ENCODE data around the gene CETP.

The CETP gene

DNA sequence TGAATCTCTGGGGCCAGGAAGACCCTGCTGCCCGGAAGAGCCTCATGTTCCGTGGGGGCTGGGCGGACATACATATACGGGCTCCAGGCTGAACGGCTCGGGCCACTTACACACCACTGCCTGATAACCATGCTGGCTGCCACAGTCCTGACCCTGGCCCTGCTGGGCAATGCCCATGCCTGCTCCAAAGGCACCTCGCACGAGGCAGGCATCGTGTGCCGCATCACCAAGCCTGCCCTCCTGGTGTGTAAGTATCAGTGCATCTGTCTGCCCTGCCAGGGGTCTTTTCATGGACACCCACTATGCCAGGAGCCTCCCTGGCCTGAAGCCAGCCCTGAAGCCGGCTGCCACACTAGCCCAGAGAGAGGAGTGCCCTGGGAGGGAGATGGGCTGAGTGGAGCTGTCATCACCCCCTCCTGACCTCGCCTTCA, at the start of gene CETP:
CETP (plus strand) TSS at position 100 of the 431 bp plus-strand sequence; CDS start at position 130, 30 bp downstream.
- no peak for DNase-seq (ENCODE audit: low read depth in 2 of 3, low spot score in 2 of 3)

DNA sequence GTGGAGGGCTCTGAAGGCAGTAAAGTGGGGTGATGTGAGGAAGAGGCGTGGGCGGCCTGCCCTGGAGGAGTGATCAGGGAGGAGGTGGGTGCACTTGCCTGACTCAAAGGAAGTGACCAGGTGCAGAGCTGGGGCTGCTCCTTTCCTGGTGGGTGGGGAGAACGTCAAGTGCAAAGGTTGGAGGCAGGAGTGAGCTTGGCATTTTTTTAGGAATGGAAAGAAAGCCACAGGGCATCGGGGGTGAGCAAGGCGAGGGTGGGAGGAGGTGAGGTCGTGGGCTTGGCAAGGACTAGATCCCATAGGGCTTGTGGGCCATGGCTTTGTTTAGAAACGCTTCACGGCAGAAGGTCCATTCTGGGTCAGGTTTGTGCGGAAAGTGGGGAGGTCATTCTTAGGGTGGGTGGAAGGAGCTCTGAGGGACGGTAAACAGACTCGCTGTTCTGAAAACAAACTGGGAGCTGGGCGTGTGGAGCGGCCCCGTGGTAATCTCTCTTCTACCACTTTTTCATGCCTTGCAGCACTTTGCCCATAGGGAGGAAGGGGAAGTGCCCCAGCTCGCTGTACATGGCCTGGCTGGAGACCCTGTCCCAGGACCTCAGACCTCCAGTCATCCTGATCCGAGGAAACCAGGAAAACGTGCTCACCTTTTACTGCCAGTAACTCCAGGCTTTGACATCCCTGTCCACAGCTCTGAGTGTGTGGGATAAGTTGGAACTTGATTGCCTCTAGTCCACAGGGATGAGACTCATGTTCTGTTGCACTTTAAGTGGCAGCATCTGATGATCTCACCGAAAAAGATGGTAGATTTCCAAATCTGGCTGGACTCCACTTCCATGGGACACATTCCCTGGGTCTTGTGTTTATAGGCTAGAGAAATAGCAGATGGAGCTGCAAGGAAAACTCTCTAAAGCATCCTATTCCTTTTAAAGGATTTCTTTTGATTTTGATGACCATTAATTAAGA, 48.7 kb upstream of the CETP start:
- DNase-seq (ENCODE audit: low read depth in 2 of 3, low spot score in 2 of 3), result no peak

DNA sequence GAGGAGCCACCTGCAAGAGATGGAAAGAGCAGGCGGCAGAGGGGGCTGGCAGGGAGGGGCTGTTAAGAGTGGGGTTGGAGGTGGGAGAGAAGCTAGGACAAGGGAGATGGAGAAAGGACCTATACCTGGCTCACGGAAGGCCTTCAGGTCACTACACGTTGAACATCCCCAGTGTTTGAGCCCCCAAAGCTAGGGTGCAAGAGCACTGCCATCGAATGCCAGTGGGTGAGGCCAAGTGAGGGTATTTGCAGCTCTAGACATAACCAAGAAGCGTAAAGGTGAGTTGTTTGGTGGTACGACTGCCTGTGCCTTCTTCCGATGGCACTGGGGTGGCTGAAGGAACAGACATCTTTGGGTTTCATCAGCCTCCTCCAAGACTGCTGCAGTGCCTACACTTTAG, 46.9 kb upstream of the CETP start:
- no peak for DNase-seq (ENCODE audit: low read depth in 2 of 3, low spot score in 2 of 3)

GRCh38 chr16:56915336-56916119, 46.2 kb upstream of the CETP start:
- no peak for DNase-seq (ENCODE audit: low read depth in 2 of 3, low spot score in 2 of 3)

- no peak for DNase-seq (ENCODE audit: low read depth in 2 of 3, low spot score in 2 of 3)
Observed at GRCh38 chr16:56916571-56917403, 45.0 kb upstream of the CETP start.

DNA sequence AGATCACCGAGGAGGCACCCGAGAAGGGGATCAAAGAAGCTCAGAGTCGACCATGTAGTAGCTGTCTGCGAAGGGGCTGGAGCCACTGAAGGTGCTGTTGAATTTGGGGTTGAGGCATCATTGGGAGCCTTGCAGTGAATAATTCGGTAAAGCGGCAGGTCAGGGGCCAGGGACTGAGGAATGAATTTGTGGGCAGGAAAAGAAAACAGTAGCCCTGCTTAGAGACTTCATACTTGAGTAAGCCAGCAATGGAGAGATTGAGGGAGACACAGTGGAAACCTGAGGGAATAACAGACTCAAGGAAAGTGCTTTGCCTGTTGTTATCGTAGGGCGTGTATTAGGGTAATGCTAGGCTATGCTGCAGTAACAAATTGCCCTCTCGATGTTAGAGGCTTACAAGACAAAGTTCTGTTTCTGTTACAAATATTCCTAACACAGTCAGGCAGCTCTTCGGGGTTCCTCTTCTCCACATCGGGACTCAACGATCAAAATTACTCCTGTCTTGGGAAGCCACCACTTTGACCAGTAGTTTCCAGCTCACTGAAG, 43.2 kb upstream of the CETP start:
- DNase-seq (ENCODE audit: low read depth in 2 of 3, low spot score in 2 of 3), result no peak

GRCh38 chr16:56919099-56919800, 42.5 kb upstream of the CETP start:
- no peak for DNase-seq (ENCODE audit: low read depth in 2 of 3, low spot score in 2 of 3)

- no peak for DNase-seq (ENCODE audit: low read depth in 2 of 3, low spot score in 2 of 3)
Observed at GRCh38 chr16:56921571-56921970, 40.2 kb upstream of the CETP start.

GRCh38 chr16:56923481-56924091, 38.2 kb upstream of the CETP start:
- DNase-seq (ENCODE audit: low read depth in 2 of 3, low spot score in 2 of 3), result no peak

- DNase-seq (ENCODE audit: low read depth in 2 of 3, low spot score in 2 of 3), result no peak
Observed at GRCh38 chr16:56927471-56927870, 34.3 kb upstream of the CETP start.

DNA sequence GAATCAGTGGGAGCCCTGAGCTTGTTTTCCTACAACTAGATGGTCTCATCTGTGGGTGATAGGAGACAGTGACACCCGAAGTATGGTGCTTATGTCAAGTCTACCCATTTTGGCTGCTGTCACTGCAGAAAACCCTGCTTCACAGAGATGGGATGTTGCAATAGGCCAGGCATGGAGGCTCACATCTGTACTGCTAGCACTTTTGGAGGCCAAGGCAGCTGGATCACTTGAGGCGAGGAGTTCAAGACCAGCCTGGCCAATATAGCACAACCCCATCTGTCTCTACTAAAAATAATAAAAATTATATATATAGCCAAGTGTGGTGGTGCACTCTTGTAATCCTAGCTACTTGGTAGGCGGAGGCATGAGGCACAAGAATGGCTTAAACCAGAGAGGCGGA, 32.1 kb upstream of the CETP start:
- no peak for DNase-seq (ENCODE audit: low read depth in 2 of 3, low spot score in 2 of 3)

GRCh38 chr16:56930486-56931270, 31.1 kb upstream of the CETP start:
- no peak for DNase-seq (ENCODE audit: low read depth in 2 of 3, low spot score in 2 of 3)

GRCh38 chr16:56931271-56931891, 30.4 kb upstream of the CETP start:
- no peak for DNase-seq (ENCODE audit: low read depth in 2 of 3, low spot score in 2 of 3)

DNA sequence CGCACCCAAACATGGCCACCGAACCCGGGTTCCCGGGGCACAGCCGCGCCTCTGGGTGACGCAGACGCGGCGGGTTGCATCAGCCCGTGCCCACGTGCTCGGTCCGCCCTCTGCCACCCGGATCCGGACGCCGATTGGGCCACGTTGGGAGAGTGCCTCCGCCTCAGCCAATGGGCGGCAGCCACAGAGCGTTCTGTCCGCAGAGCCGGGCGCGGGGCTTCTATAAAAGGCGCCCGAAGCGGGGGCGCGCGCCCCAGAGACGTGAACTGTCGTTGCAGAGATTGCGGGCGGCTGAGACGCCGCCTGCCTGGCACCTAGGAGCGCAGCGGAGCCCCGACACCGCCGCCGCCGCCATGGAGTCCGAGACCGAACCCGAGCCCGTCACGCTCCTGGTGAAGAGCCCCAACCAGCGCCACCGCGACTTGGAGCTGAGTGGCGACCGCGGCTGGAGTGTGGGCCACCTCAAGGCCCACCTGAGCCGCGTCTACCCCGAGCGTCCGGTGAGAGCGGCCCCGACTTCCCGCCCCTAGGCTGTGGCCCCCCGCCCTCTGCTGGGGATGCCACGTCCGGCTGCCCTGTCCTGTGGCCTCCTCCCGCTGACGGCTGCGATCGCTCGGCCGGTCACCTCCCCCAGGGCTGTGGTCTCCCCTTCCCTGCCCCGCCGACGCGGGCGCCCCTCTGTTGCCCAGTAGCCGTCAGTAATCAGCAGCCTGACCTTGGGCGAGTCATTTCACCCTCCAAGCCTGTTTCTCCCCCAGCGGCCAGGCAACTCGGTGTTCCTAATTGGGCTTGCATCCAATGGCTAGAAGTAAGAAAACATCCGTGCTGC, 29.6 kb upstream of the CETP start, which contains the start of gene HERPUD1:
HERPUD1 (plus strand) TSS at position 251 of the 829 bp plus-strand sequence; CDS start at position 354, 103 bp downstream.
- peak; percentile 94 to 99 (median 98) for DNase-seq (ENCODE audit: low read depth in 2 of 3, low spot score in 2 of 3)

- DNase-seq (ENCODE audit: low read depth in 2 of 3, low spot score in 2 of 3), result no peak
Observed at GRCh38 chr16:56932721-56933619, 28.8 kb upstream of the CETP start.

- DNase-seq (ENCODE audit: low read depth in 2 of 3, low spot score in 2 of 3), result no peak
Observed at GRCh38 chr16:56933828-56934598, 27.7 kb upstream of the CETP start.

Data from activated CD8-positive, alpha-beta memory T cell treated with anti-CD3 and anti-CD28 coated beads for 48 hours (primary cell).